T-cell (primary cell): ENCODE measurements around the gene DHX9. TPM values are rescaled to one million over a fixed set of nuclear protein-coding genes. Genes with fewer than 3 reads are reported as not detected.

ENCODE experiments used
- ATAC-seq, 4 experiments: fragments of 200-7000 bp in 3 of 4; fragments of 150-1000 bp in 1 of 4; cut with Tn5 transposase; replicated peaks in 1 of 4; 1 replicate in 3 of 4; 2 replicates in 1 of 4; pipeline ENCODE4 v1.10.0; 2021; ENCODE audit warnings: moderate library complexity in 3 of 4, mild to moderate bottlenecking in 2 of 4, moderate number of reproducible peaks in 1 of 4
- CTCF ChIA-PET, 2 donors: fragments of 300-600 bp; sonication (Branson Sonifier 250); formaldehyde crosslinking; loops; one replicate each; lab custom pipeline; 2022; ENCODE audit warnings: antibody characterized with exemption in 2 of 2; lab: Charles Lee
- POLR2A ChIA-PET, 2 donors: fragments of 300-600 bp; sonication (Branson Sonifier 250); formaldehyde crosslinking; loops; one replicate each; lab custom pipeline; 2022; ENCODE audit warnings: antibody characterized with exemption in 2 of 2; lab: Charles Lee
- DNase-seq, 35 experiments: peaks; one replicate each; pipeline versions ENCODE4 v3.0.0 to v3.0.0-alpha.2; 2013 to 2023
- H3K27ac ChIP-seq: one replicate; pipeline ENCODE4 v1.5.1; 2013; ENCODE audit warnings: low read length
- H3K27me3 ChIP-seq, 2 experiments: replicated peaks in 1 of 2; 1 replicate in 1 of 2; 2 replicates in 1 of 2; pipeline versions ENCODE4 v1.6.1 to v1.7.0; 2013; ENCODE audit warnings: low read length in 1 of 2, mixed read lengths in 1 of 2; ENCODE audit not compliant: control insufficient read depth in 2 of 2, insufficient read depth in 2 of 2; ENCODE audit errors: extremely low read depth in 1 of 2
- H3K36me3 ChIP-seq, 2 donors: 1 replicate in 1 of 2; 2 replicates in 1 of 2; pipeline versions ENCODE4 v1.6.1 to v1.7.0; 2013; ENCODE audit warnings: low read length in 1 of 2; ENCODE audit not compliant: control insufficient read depth in 2 of 2, insufficient read depth in 1 of 2; ENCODE audit errors: extremely low read depth in 1 of 2
- H3K4me1 ChIP-seq, 2 experiments: 1 replicate in 1 of 2; 2 replicates in 1 of 2; pipeline versions ENCODE4 v1.6.1 to v1.7.0; 2013; ENCODE audit warnings: low read length in 2 of 2, mixed read lengths in 1 of 2; ENCODE audit not compliant: insufficient read depth in 2 of 2, control insufficient read depth in 1 of 2; ENCODE audit errors: extremely low read depth in 1 of 2
- H3K4me3 ChIP-seq, 2 donors: 1 replicate in 1 of 2; 2 replicates in 1 of 2; pipeline versions ENCODE4 v1.5.1 to v1.7.0; 2013; ENCODE audit warnings: mild to moderate bottlenecking in 2 of 2, low read length in 1 of 2, moderate library complexity in 1 of 2; ENCODE audit not compliant: control insufficient read depth in 1 of 2; ENCODE audit errors: extremely low read depth in 1 of 2
- H3K9me3 ChIP-seq: 2 replicates; pipeline ENCODE4 v1.7.0; 2013
- H3K27ac Mint-ChIP-seq, 2 donors: one replicate each; pipeline ENCODE4 v1.8.0; 2020 to 2021; ENCODE audit warnings: mild to moderate bottlenecking in 2 of 2, mixed read lengths in 2 of 2
- H3K27me3 Mint-ChIP-seq, 2 donors: one replicate each; pipeline ENCODE4 v1.8.0; 2021 to 2022; ENCODE audit warnings: mixed read lengths in 2 of 2
- H3K36me3 Mint-ChIP-seq: one replicate; pipeline ENCODE4 v1.8.0; 2021; ENCODE audit warnings: mixed read lengths
- H3K4me1 Mint-ChIP-seq, 3 donors: one replicate each; pipeline ENCODE4 v1.8.0; 2020 to 2022; ENCODE audit warnings: mixed read lengths in 3 of 3, mild to moderate bottlenecking in 1 of 3
- H3K4me3 Mint-ChIP-seq, 3 donors: one replicate each; pipeline ENCODE4 v1.8.0; 2020 to 2022; ENCODE audit warnings: mild to moderate bottlenecking in 3 of 3, mixed read lengths in 3 of 3, moderate library complexity in 3 of 3
- H3K9me3 Mint-ChIP-seq, 3 donors: one replicate each; pipeline ENCODE4 v1.8.0; 2020 to 2022; ENCODE audit warnings: mixed read lengths in 3 of 3
- WGBS: methylation state at CpG from one replicate; pipeline ENCODE4 v1.1.5; 2013; ENCODE audit warnings: missing lambda C conversion rate; ENCODE audit not compliant: insufficient coverage; 5-methylcytosine and 5-hydroxymethylcytosine counted together
- total RNA-seq, 35 experiments: library from RNA in 6 of 35; stranded (reverse) in 6 of 35; fragments of 120-200 nt in 1 of 35; gene quantifications; one replicate each; pipeline versions ENCODE4 v1.2.1 to v1.2.4 and lab custom pipeline; 2013 to 2026

DHX9 gene
- total RNA-seq, 5 donors from 2014 or later (not counting 1 experiment from before 2014, with no cell fraction given): 180 to 264 (median 193) TPM

DNA sequence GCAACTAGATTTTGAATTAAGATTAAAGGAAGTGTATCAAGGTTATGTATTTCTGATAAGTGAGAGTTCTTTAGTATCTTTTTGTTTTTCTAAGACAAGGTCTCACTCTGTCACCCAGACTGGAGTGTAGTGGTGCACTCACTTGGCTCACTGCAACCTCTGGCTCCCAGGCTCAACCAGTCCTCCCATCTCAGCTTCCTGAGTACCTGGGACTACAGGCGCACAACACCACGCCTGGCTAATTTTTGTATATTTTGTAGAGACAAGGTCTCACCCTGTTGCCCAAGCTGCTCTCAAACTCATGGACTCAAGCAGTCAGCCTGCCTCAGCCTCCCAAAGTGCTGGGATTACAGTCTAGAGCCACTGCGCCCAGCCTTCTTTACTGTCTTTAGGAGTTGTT is 33.7 kb downstream of the DHX9 start:
- H3K4me1 Mint-ChIP-seq: peaks cover 7 to 27% (median 10%) of the 10 kb centered on the region in 3 donors
- no peak overlapping the region for H3K27ac ChIP-seq
- peaks cover 3 to 89% of the 10 kb centered on the region in 2 donors for H3K36me3 ChIP-seq
- 92% methylated on average over 2 of the region's 3 CpGs for WGBS
- peak overlapping the region in 1 of 2 donors; percentile 14 for H3K27ac Mint-ChIP-seq
- CTCF ChIA-PET: no interaction called here
- no peaks in the 10 kb centered on the region for H3K9me3 ChIP-seq
- no peaks in the 10 kb centered on the region for H3K27me3 Mint-ChIP-seq
- ATAC-seq (no peak), DNase-seq (no peak)
- peaks cover 73% of the 10 kb centered on the region for H3K36me3 Mint-ChIP-seq
- H3K4me3 ChIP-seq: no peak overlapping the region
- no peaks in the 10 kb centered on the region for H3K27me3 ChIP-seq
- H3K4me1 ChIP-seq: no peaks in the 10 kb centered on the region
- no peaks in the 10 kb centered on the region for H3K9me3 Mint-ChIP-seq
- POLR2A ChIA-PET: interaction anchor here in 1 of 2 donors (1.0 kb wide), 1 partner anchor 9 kb away, joined by 3 read pairs; no protein-coding TSS in a partner anchor
- H3K4me3 Mint-ChIP-seq: no peak overlapping the region

DNA sequence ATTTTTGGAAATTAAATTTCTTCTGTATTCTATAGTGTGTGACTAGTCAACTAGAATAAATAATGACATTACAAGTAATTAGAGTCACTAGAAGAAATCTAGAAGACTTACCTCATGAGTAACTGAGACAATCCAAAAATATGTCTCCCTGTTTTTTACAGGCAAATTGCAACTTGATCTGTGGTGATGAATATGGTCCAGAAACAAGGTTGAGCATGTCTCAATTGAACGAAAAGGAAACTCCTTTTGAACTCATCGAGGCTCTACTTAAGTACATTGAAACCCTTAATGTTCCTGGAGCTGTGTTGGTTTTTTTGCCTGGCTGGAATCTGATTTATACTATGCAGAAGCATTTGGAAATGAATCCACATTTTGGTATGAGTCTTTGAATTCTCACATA is 36.7 kb downstream of the DHX9 start:
- H3K9me3 ChIP-seq: no peaks in the 10 kb centered on the region
- POLR2A ChIA-PET: interaction anchor here in 1 of 2 donors (0.9 kb wide), 1 partner anchor 23 kb away, joined by 3 read pairs; no protein-coding TSS in a partner anchor
- no peaks in the 10 kb centered on the region for H3K27me3 ChIP-seq
- Mint-ChIP-seq H3K27ac (peak overlapping the region in 1 of 2 donors; percentile 28), H3K27me3 (no peaks in the 10 kb centered on the region), H3K4me1 (peaks cover 7 to 27% (median 10%) of the 10 kb centered on the region in 3 donors), H3K36me3 (peaks cover 84% of the 10 kb centered on the region), H3K9me3 (no peaks in the 10 kb centered on the region), H3K4me3 (no peak overlapping the region)
- H3K36me3 ChIP-seq: peaks cover 5 to 96% of the 10 kb centered on the region in 2 donors
- CTCF ChIA-PET: no interaction called here
- ATAC-seq: no peak
- 100% methylated on average over 1 of the region's 2 CpGs for WGBS
- H3K4me1 ChIP-seq: no peaks in the 10 kb centered on the region
- no peak for DNase-seq
- H3K4me3 ChIP-seq: no peak overlapping the region
- H3K27ac ChIP-seq: no peak overlapping the region

DNA sequence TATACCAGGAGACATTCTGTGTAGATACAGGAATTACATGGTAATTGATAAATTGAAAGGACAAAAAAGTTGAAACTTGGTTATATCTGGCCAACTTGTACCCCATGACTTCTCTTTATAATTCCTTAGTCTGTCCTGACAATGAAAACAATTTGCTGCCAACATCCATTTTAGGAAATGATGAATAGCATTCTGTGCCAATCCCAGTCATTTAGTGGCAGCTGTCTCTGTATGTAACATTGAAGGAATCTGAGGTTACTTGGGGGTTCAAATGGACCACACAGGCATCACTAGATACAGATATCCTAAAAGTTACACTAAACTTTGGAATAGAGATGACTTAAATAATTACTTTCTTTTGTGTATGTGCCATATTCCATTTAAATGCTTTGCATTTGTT is 38.2 kb downstream of the DHX9 start:
- DNase-seq: no peak
- no peaks in the 10 kb centered on the region for H3K9me3 ChIP-seq
- no peaks in the 10 kb centered on the region for H3K4me1 ChIP-seq
- no peak overlapping the region for H3K4me3 ChIP-seq
- CTCF ChIA-PET: no interaction called here
- peaks cover 85% of the 10 kb centered on the region for H3K36me3 Mint-ChIP-seq
- no peak overlapping the region for H3K27ac ChIP-seq
- H3K27me3 ChIP-seq: no peaks in the 10 kb centered on the region
- peaks cover 5 to 98% of the 10 kb centered on the region in 2 donors for H3K36me3 ChIP-seq
- H3K27me3 Mint-ChIP-seq: no peaks in the 10 kb centered on the region
- POLR2A ChIA-PET: no interaction called here
- ATAC-seq: no peak
- peaks cover 4 to 20% (median 7%) of the 10 kb centered on the region in 3 donors for H3K4me1 Mint-ChIP-seq
- H3K27ac Mint-ChIP-seq: peak overlapping the region in 1 of 2 donors; percentile 55
- H3K9me3 Mint-ChIP-seq: no peaks in the 10 kb centered on the region
- no peak overlapping the region for H3K4me3 Mint-ChIP-seq

DNA sequence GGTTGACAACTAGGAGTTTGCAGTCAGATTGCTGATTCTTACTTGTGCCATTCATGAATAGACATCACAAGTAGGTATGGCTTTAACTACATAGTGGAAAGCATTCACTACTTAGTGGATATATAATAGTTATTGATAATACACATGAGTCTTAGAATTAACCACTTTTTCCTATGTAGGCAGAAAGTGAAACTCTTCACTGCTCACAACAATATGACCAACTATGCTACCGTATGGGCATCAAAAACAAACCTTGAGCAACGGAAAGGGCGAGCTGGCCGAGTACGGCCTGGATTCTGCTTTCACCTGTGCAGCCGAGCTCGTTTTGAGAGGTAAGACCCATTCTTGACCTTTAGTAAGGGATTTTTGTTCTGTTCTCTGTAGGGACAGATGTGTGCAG is 38.7 kb downstream of the DHX9 start:
- H3K36me3 ChIP-seq: peaks cover 5 to 97% of the 10 kb centered on the region in 2 donors
- no peaks in the 10 kb centered on the region for H3K4me1 ChIP-seq
- Mint-ChIP-seq H3K36me3 (peaks cover 85% of the 10 kb centered on the region), H3K4me3 (no peak overlapping the region), H3K4me1 (peaks cover 4 to 18% (median 7%) of the 10 kb centered on the region in 3 donors), H3K9me3 (no peaks in the 10 kb centered on the region), H3K27ac (peak overlapping the region in 1 of 2 donors; percentile 45), H3K27me3 (no peaks in the 10 kb centered on the region)
- H3K4me3 ChIP-seq: no peak overlapping the region
- WGBS: 71% methylated on average over 7 of the region's 7 CpGs
- DNase-seq: no peak
- H3K27me3 ChIP-seq: no peaks in the 10 kb centered on the region
- H3K9me3 ChIP-seq: no peaks in the 10 kb centered on the region
- ATAC-seq: no peak
- ChIA-PET CTCF (interaction anchor here in 1 of 2 donors (0.6 kb wide), 1 partner anchor 24 kb away, joined by 4 read pairs; no protein-coding TSS in a partner anchor), POLR2A (no interaction called here)
- H3K27ac ChIP-seq: no peak overlapping the region

DNA sequence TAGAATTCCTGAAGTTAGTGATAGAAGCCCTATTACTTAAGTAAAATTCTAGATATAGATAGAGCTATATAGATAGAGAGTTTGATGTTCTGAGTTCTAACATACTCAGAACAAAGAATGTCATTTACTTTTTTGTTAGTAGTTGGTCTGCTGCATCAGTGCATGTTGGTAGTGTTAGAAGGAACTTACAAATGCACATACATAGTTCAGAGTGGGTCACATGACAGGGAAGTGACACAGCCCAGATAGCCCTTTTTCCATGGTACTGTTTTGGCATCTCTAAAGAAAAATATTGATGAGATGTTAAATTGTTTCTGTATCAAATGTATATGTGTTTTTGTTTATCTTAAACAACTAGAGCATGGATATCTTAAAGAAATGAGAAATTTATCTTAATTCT is 45.7 kb downstream of the DHX9 start:
- Mint-ChIP-seq H3K27me3 (no peaks in the 10 kb centered on the region), H3K27ac (no peak overlapping the region), H3K4me1 (peaks cover 11 to 18% (median 13%) of the 10 kb centered on the region in 3 donors), H3K9me3 (no peaks in the 10 kb centered on the region), H3K36me3 (peaks cover 82% of the 10 kb centered on the region), H3K4me3 (no peak overlapping the region)
- ATAC-seq: no peak
- Histone ChIP-seq H3K9me3 (no peaks in the 10 kb centered on the region), H3K27me3 (no peaks in the 10 kb centered on the region), H3K27ac (no peak overlapping the region), H3K36me3 (peaks cover 6 to 81% of the 10 kb centered on the region in 2 donors), H3K4me1 (peaks cover 2 to 5% of the 10 kb centered on the region in 2 experiments), H3K4me3 (no peak overlapping the region)
- ChIA-PET CTCF (no interaction called here), POLR2A (interaction anchor here in 1 of 2 donors (1.0 kb wide), 1 partner anchor 24 kb away, joined by 3 read pairs; no protein-coding TSS in a partner anchor)
- no peak for DNase-seq

DNA sequence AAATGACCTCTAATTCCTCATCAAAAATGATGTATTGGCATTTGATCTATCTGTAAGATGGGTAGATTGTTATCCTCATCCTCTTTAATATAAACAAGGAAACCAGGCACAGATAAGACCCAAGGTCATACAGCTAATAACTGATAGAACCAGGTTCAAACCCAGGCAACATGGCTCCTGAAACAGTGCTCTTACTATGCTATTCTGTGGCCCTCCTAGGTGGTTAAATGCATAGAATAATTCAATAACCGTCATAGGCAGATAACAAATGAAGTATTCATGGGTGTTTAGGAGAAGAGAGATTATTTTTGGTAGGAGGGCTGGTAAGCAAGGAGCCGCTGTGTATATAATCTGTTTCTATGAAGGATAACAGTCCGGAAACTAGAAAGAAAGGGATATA is 46.4 kb downstream of the DHX9 start:
- CTCF ChIA-PET: no interaction called here
- H3K27ac Mint-ChIP-seq: peak overlapping the region in 1 of 2 donors; percentile 4

More for the DNA sequence above, 46.4 kb downstream of the DHX9 start:
- whole genome bisulfite sequencing: 96% methylated on average over 3 of the region's 3 CpGs
- H3K4me1 Mint-ChIP-seq: peaks cover 18 to 25% (median 20%) of the 10 kb centered on the region in 3 donors
- Histone ChIP-seq H3K27ac (no peak overlapping the region), H3K9me3 (no peaks in the 10 kb centered on the region), H3K27me3 (no peaks in the 10 kb centered on the region), H3K4me3 (no peak overlapping the region), H3K4me1 (peaks cover 8 to 10% of the 10 kb centered on the region in 2 experiments), H3K36me3 (peaks cover 6 to 74% of the 10 kb centered on the region in 2 donors)
- H3K4me3 Mint-ChIP-seq: no peak overlapping the region
- H3K27me3 Mint-ChIP-seq: no peaks in the 10 kb centered on the region
- POLR2A ChIA-PET: interaction anchor here in 1 of 2 donors (1.0 kb wide), 1 partner anchor 24 kb away, joined by 3 read pairs; no protein-coding TSS in a partner anchor
- no peaks in the 10 kb centered on the region for H3K9me3 Mint-ChIP-seq
- ATAC-seq: no peak
- H3K36me3 Mint-ChIP-seq: peaks cover 80% of the 10 kb centered on the region
- no peak for DNase-seq
